Uterus (tissue), 2 donors: Measurements from ENCODE around the gene DND1.

Source experiments
- POLR2A ChIP-seq, 2 donors: fragments of 450-650 bp; IDR thresholded peaks; one replicate each; pipeline ENCODE4 v1.6.1; 2016; ENCODE audit warnings: antibody characterized with exemption in 2 of 2, mild to moderate bottlenecking in 1 of 2, moderate library complexity in 1 of 2
- TF ChIP-seq, protein P1 (sequence below), 4 experiments: fragments of 200-600 bp in 2 of 4; fragments of 450-650 bp in 2 of 4; sonication (generic) in 2 of 4; IDR thresholded peaks; one replicate each; pipeline ENCODE4 v1.5.1; 2016 to 2019; ENCODE audit warnings: antibody characterized with exemption in 4 of 4, mild to moderate bottlenecking in 2 of 4, moderate library complexity in 1 of 4

DNA sequence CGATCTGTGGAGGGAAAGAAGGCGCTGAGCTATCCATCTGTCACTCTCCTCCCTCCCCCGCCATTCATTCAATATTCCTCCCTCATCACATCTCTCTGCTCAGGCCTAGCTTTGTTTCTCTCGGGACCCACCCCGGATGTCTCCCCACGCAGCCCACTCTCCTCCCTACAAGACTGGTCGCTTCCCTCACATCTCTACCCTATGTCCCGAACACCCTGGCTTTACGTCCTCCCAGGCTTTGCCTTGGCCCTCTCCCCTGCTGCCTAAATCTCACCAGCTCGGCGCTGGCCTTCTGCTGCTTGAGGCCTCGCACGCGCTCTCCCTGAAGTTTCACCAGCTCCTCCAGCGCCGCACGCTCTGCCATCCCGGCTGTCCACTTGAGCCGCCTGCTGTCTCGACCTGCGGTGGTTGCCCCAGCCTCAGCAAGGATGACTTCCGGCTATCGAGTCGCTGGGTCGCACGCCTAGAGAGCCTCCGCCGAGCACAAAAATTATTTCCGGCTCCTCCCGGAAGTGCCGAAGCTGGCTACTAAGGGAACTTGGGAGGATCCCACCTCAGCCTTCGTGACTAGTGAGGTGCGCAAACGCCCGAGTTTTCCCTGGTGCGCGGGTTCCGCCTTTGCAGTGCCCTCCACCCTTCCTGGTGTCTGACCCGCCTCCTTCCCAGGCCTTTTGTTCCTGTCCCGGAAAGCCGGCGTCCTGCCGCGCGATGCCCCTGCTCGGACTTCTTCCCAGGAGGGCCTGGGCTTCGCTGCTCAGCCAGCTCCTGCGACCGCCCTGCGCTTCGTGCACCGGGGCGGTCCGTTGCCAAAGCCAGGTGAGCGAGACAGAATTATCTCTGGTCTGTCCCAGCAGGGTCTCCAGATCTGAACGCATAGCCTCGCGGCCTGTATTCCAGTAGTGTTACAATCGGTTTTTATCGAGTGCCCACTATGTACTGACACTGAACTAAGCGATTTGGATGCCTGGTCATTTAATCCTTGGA is 17.9 kb upstream of the DND1 start, which contains the start of the genes HARS1 and HARS2:
- peak; percentile 29 to 52 for TF ChIP-seq POLR2A (IDR thresholded peaks at IDR 0.05)
- TF ChIP-seq, protein P1, sequence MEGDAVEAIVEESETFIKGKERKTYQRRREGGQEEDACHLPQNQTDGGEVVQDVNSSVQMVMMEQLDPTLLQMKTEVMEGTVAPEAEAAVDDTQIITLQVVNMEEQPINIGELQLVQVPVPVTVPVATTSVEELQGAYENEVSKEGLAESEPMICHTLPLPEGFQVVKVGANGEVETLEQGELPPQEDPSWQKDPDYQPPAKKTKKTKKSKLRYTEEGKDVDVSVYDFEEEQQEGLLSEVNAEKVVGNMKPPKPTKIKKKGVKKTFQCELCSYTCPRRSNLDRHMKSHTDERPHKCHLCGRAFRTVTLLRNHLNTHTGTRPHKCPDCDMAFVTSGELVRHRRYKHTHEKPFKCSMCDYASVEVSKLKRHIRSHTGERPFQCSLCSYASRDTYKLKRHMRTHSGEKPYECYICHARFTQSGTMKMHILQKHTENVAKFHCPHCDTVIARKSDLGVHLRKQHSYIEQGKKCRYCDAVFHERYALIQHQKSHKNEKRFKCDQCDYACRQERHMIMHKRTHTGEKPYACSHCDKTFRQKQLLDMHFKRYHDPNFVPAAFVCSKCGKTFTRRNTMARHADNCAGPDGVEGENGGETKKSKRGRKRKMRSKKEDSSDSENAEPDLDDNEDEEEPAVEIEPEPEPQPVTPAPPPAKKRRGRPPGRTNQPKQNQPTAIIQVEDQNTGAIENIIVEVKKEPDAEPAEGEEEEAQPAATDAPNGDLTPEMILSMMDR (IDR thresholded peaks at IDR 0.05), result no peak
